GM12872 (cell line): ENCODE results near the gene PIP5K1B.

Experiments
- TF ChIP-seq, protein P1 (sequence below): IDR thresholded peaks from 3 replicates; pipeline ENCODE4 v1.5.1; 2011; ENCODE audit warnings: low read depth, mild to moderate bottlenecking, low read length, moderate library complexity; ENCODE audit not compliant: insufficient read depth

Gene PIP5K1B

DNA sequence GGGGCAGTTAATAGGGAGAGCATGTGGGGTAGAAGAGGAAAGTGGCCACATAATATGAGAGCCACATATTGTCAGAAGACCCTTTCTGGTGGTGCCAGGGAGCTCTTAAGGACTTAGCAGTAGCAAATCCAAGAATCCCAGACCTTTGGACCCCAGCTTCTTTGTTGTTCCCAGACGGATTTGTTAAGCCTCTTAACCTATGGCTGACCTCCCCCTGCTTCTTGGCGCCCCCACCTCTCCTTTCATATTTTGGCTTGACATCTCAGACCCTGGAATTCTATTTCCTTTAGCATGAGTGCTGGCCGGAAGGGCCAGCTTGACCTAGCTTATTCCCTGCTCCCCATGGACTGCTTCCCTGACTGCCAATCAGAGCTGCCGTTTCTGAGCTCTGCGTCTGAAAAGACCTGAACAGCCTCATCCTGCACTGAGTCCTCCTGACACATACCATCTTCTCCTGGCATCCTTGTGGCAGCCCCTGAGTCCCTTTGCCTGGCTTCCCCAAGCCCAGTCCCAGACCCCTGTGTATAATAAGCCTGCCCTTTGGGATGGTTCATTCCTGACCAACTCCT, 192.6 kb downstream of the PIP5K1B start:
- TF ChIP-seq, protein P1, sequence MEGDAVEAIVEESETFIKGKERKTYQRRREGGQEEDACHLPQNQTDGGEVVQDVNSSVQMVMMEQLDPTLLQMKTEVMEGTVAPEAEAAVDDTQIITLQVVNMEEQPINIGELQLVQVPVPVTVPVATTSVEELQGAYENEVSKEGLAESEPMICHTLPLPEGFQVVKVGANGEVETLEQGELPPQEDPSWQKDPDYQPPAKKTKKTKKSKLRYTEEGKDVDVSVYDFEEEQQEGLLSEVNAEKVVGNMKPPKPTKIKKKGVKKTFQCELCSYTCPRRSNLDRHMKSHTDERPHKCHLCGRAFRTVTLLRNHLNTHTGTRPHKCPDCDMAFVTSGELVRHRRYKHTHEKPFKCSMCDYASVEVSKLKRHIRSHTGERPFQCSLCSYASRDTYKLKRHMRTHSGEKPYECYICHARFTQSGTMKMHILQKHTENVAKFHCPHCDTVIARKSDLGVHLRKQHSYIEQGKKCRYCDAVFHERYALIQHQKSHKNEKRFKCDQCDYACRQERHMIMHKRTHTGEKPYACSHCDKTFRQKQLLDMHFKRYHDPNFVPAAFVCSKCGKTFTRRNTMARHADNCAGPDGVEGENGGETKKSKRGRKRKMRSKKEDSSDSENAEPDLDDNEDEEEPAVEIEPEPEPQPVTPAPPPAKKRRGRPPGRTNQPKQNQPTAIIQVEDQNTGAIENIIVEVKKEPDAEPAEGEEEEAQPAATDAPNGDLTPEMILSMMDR = no peak

DNA sequence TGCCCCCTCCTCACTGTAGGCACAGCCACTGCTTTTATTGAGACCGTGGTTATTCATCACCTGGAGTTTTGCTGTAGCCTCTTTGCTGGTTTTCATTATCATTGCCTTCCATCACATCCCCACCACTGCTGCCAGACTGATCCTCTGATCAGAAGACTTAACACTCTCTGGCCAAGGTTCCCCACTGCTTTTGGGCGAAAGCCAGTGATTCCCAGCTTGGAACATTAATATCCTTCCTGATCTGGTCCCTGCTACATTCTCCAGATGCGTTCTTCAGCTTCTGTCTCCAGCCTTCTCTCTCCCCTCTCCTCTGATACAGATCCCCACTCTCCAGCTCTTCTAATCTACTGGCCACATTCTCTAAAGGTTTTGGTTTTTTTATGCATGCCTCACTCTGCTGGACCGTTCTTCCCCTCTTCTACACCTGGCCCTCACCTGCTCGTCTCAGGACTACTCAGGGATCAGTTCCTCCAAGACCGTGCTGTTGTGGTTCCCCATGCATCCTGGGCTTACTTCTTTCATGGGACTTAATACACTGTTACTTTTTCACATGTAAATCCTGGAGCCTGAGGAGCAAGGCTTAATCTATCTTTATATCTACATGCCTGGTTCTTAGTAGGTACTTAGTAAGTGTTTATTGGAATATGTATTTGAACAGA, 193.9 kb downstream of the PIP5K1B start:
- TF ChIP-seq, protein P1 = no peak

DNA sequence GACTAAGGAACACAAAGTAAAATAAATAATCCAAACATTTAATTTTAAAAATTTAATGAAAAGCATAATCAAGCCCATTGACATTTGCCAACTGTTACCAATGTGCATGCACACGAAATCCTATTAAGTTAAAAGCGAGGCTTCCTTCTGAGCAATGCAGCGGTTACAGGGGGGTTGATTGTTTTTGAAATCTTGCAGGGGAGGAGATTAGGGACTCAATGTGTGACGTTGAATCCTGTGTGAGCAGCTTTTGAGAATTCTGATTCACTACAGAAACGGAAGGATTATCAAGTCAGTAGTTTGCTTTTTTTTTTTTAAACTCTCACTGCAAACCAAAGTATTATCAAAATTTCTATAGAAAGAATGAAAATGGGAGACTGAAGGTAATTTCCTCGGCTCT, 199.4 kb downstream of the PIP5K1B start:
- TF ChIP-seq, protein P1 = no peak

DNA sequence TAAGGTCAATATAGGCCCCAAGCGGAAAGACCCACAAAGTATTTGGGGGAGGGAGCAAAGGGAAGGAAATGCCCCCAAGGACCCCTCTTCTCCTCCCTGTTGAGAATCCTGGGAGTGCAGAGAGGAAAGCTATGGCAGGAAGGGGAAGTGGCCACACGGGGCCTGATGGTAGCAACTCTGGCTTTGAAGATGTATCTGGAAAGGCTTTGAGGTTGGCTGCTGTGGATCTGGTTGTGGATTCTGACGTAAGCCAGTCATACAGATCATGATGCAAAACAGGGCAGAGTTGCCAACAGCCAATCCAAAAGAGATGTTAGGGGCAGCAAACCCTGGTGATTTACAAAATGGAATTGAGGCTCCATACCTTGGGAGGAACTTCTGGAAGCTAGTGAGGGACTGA, 200.1 kb downstream of the PIP5K1B start:
- TF ChIP-seq, protein P1 = no peak

DNA sequence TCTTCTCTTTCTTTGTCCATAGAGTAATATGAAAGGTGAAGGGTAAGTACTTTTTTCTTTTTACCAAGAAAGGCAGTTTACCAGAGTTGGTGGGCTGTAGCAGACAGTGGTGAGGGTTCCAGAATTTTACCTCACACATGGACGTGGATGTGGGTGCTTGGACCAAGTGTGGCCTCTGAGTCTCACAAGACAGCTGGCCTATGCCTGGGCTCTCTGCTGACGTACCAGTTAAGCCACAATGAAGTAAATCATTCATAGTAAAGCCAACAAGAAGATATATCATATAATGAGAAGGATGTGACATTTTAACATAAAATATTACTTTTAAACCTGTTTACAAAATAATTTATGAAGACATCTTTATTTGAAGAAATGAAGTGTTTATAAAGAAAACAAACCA, 202.9 kb downstream of the PIP5K1B start:
- TF ChIP-seq, protein P1 = no peak

DNA sequence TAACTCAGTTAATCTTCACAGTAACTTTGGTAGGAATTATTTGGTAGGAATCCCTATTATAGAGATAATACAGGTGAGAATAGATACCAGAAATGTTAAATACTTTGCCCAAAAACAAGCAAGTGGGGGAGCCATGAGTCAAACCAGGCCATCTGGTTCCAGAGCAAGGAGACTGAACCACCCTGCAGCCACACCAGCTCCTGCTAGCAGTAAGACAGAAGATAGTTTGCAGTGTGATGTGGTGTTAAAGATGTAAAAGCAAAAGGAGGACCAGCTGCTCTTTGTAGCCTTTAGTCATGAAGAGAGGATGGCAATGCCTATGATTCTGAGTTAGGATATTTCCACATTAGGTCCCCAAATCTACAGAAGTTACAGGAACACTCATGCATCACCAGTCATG, 207.5 kb downstream of the PIP5K1B start:
- TF ChIP-seq, protein P1 = no peak

DNA sequence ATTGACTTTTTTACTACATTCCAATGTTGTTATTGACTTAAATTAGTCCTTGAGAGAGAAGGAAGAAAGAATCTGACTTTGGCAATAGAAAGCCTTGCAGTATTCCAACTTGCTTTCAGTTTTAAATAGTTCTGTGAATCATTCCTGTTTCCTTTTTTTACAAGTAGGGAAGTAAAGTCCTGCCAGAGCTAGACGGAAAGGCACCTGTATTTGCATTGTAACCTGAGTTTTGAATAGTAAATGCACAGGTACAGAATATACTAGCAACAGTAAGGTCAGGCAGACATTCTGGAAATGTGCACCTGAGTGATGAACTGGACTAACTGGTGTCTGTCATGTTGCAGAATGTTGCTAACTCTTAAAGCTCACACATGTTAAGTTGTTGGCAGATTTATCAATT, 208.0 kb downstream of the PIP5K1B start:
- TF ChIP-seq, protein P1 = no peak
